Activated CD4-positive, alpha-beta T cell treated with anti-CD3 and anti-CD28 coated beads for 24 hours (primary cell): Measurements from ENCODE around the gene ARHGAP23.

Source experiments
- DNase-seq, 2 donors: peaks; one replicate each; pipeline ENCODE4 v3.0.0-alpha.2; 2020; ENCODE audit warnings: low read depth in 2 of 2

ARHGAP23 gene, protein sequence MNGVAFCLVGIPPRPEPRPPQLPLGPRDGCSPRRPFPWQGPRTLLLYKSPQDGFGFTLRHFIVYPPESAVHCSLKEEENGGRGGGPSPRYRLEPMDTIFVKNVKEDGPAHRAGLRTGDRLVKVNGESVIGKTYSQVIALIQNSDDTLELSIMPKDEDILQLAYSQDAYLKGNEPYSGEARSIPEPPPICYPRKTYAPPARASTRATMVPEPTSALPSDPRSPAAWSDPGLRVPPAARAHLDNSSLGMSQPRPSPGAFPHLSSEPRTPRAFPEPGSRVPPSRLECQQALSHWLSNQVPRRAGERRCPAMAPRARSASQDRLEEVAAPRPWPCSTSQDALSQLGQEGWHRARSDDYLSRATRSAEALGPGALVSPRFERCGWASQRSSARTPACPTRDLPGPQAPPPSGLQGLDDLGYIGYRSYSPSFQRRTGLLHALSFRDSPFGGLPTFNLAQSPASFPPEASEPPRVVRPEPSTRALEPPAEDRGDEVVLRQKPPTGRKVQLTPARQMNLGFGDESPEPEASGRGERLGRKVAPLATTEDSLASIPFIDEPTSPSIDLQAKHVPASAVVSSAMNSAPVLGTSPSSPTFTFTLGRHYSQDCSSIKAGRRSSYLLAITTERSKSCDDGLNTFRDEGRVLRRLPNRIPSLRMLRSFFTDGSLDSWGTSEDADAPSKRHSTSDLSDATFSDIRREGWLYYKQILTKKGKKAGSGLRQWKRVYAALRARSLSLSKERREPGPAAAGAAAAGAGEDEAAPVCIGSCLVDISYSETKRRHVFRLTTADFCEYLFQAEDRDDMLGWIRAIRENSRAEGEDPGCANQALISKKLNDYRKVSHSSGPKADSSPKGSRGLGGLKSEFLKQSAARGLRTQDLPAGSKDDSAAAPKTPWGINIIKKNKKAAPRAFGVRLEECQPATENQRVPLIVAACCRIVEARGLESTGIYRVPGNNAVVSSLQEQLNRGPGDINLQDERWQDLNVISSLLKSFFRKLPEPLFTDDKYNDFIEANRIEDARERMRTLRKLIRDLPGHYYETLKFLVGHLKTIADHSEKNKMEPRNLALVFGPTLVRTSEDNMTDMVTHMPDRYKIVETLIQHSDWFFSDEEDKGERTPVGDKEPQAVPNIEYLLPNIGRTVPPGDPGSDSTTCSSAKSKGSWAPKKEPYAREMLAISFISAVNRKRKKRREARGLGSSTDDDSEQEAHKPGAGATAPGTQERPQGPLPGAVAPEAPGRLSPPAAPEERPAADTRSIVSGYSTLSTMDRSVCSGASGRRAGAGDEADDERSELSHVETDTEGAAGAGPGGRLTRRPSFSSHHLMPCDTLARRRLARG (N-terminal part only)

DNA sequence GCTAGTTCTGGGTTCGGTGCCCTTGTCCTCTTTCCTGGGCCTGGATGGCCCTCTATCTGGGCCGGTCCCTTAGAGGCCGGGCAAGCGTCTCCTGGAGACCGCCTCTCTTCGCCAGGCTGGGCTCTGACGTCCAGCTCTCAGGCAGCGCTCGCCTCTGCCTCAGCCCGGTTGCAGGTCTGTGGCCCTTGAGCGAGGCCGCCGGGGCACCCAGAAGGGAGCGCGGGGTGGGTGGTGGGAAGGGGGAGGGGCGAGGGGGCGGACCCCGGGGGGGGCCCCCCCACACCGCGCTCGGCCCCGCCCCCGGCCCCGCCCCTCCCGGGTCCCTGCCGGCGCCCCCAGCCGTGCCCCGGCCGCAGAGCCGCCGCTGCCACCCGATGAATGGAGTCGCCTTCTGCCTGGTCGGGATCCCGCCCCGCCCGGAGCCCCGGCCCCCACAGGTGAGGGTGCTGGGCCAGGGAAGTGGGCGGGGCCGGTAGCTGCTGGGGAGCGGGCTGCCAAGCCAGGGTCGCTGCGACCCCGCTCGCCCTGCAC, at the start of gene ARHGAP23:
Gene ARHGAP23, plus strand, starts transcription at position 353 of the 531 bp plus-strand sequence. Its CDS starts 22 bp downstream, at position 375.
- peak in 1 of 2 donors; percentile 18 for DNase-seq

DNA sequence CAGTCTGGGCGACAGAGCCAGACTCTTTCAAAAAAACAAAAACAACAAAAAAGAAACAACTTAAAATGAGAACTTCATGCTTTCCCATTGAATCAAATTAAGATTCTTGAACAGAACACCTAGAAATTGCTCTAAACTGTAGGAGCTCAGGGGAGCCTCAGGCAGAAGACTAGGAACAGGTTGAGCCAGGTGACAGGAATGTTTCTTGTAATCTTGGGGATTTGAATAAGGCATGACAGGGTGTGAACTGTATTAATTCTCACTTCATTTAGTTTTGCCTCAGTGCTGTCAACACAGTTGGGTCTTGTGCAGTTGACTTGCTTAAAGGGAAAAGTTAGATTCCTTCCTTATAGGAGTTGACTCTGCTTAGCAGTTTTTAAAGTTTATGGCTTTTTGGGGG, 48.8 kb upstream of the ARHGAP23 start:
- DNase-seq: no peak

DNA sequence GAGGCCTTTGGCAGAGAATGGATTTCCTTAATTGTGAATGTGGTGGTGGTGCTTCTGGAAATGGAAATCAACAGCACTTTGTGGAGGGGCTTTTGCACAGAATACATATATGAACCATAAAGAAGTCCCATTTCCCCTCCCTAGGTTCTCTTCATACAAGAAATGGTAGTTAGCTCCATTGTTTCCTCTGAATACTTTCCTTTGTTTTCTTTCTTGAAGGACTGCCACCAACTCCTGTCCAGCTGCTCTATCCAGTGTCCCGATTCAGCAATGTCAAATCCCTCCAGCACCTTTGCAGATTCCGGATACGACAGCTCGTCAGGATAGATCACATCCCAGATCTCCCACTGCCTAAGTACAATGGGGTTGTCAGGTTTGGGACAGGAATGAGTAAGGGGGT, 33.2 kb upstream of the ARHGAP23 start:
- no peak for DNase-seq

DNA sequence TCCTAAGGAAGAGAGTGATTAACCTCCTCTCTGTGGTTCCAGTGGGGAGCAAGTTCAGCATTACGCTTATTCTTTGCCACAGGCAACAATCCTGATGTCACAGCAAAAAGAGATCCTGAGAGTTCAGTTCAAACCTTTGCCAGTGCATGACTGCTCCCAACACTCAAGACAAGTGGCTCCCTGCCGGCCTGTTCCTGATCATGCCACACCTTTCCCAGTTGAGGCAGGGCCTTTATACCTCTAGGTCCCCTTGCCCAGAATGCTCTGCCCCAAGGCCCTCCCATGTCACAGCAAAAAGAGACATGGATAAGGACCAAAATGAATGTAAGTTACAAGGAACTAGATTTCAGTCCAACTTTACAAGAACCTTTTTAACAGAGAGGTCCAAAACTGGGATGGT, 31.0 kb upstream of the ARHGAP23 start:
- DNase-seq: no peak

DNA sequence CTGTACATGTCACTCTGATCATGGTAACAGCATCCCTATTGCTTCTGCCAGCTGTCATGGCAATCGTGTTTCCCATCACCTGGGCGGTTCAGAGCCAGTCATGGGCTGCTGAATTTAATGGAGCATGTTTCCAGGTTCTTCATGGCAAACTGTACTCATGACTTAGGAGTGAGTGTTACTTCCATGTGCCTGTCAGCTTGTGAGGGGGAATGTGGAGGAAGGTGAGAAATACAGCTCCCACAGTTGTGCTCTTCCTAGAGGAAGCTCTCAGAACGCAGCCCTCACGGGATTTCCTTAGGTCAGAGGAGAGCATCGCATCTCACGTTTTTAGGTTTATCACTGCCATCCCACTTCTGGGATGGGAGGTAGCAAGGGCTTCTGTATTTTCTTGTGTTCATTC, 28.0 kb upstream of the ARHGAP23 start:
- no peak for DNase-seq

DNA sequence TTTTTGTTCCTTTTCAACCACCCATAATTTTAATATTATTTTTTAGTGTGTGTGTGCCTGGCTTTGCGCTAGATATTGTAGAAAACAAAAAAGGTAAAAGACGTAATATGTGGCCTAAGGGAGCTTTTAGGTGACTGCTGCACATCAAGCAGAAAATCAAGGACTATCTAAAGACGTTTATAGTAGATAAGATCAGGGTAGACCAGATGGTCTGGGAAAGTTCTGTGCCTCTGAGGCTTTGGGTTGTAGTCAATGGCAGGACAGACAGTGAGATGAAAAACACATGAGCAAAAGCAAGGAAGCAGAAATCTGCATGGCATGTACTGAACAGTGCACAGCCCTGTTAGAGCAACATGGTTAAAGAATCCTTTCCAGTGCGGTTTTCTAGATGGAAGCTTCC, 26.8 kb upstream of the ARHGAP23 start:
- no peak for DNase-seq

DNA sequence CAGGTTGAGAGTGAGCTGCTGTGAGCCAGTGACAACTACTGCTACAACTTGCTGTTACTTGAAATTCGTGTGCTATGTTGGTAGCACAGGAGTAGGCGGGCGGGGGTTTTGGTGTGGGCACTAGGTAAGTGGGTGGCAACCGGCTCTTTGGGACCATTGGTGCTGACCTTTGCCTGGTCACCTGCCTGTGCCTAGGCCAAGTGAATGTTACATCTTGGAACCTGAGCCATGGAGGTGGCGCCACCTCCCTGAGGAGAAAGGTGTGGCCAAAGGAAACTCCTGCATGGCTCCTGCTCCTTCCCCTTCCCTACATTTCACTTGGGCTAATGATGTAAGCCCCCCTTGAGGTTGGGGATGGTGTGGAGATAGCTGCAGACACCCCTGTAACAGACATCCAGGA, 25.4 kb upstream of the ARHGAP23 start:
- DNase-seq: no peak

DNA sequence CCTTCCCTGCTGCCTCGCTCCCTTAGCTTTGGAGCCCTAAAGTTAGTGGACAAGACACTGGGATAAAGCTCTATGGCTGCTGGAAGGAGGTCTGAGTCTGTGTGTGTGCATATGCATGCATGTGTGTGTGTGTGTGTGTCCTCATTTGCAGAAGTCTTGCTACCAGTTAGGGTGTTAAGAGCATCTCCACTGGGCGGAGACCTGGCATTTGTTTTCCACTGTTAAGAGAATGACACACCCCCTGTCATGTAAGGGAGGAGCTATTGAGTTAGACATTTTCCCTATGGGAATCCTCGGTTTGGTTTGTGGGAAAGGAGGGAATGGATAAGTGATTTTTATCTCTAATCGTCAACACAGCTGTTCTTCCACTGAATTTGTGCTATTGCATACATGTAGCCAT, 24.8 kb upstream of the ARHGAP23 start:
- no peak for DNase-seq

DNA sequence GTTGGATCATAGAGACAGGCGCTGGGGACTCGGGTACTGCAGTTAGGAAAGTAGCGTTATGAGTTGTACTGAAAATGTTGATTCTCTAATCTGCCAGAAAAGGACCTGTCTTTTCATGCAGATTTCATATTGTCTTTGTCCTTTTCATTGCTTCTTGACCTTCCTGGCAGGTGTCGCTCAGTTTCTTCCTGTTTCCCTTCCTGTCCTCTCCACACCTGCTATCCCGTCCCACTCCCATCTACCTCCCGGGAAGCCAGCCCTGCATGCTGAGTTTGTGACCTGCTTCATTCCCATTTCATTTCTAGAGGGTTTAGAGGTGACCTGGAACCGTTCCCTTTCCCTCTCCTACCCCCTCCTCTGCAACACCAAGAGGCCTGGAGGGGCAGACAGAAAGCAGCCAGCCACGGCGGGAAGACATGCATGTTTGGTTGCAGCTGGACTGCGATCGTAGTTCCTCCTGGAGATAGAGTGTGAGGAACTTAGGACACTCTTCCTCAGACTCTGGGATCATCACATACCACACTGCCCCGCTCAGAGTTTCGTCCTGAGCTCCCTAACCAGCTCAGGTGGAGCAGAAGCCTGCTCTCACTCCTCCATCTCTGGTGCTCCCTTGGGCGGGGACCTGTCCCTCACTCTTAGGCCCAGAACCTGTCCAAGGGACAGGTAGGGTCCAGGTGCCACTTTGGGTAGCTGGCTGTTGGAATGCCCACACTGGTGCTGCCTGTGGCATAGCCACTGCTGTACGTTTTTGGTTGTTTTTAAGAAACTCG, 23.9 kb upstream of the ARHGAP23 start:
- no peak for DNase-seq

DNA sequence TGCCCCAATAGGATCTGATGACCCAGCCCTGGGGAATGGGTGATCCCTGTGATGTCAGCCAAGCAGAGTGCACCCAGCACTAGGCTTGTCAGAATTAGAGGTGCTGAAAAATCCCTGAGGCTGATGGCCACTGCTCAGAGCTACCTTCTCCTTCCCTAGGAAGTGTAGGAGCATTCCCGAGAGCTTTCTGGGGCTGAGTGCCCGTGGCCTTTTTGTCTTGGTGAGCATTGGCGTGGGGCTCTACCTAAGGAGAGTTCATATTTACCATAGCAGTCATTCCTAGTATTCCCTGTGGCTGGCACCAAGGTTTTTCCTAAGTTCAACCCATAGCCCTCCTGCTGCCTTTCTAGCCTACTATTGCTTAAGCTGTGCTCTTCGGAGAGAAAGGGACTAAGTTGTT, 22.6 kb upstream of the ARHGAP23 start:
- DNase-seq: no peak

DNA sequence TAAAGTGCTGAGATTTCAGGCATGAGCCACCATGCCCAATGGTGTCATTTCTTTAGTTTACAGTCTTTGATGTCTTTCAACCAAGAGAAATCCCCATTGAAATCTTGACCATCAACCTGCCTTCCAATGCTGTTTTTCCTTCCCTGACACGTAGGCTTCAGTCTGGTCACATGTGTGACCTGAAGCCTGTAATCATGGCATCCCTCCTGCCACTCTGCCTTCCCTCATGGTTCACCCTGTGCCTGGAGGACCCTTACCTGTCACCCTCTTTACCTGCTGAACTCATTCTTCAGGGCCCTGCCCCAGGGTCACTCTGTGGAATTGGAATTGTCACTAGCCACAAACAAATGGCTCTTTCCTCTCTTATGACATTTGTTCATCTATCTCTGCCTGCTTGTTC, 18.1 kb upstream of the ARHGAP23 start:
- DNase-seq: no peak

DNA sequence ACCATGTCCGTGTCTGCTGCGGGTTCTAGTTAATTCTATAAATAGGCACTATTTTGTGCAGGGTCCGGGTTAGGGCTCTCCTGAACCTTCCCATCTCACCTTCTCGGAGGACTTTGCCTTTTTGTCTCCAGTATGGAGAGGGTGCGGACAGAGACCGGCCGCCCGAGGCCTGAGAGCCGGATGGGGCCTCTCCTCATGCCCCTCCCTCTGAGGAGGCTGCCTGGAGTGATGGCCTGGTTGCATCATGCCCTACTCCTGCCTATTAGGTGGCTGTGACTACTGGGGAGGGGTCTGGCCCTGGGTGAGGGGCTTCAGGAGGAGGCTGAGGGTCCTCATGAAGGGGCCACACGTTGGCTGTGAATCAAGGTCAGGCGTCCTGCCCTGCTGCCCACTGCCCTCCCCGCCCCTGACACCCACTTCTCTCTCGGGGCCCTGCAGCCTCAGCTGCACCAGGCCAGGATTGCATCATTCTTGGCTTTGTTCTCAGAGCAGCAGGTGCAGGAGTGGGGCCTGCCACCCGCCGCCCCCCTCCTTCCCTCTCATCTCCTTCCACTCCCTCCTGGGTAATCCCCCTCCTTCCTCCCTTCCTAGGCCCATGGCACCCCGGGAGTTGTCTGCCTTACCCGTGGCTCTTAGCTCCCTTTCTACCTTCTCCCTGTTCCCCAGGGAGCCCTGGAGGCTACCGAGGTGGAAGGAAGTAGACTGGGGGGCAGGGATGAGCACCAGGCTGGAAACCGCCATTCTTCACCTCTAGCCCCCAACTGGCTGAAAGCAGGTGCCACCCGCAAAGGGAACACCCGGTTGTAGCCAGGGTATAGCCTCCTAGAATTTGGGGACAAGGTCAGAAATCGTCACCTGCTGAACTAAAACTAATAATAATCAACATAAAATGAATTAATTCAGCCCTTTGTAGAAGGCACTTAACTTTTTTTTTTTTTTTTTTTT, 12.7 kb upstream of the ARHGAP23 start:
- DNase-seq: no peak

DNA sequence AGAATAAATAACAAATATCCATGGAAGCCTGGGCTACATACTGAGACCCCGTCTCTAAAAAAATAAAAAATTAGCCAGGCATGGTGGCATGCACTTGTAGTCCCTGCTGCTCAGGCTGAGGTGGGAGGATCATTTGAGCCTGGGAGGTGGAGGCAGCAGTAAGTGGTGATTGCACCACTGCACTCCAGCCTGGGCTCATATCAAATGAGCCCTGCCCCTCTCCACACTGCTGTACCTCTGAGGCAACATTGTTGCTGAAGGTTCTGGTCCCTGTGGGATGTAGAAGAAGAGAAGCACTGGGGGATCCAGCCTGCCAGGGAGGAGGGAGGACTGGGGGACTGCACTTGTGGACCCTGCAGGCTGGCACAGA, 11.4 kb upstream of the ARHGAP23 start:
- no peak for DNase-seq

DNA sequence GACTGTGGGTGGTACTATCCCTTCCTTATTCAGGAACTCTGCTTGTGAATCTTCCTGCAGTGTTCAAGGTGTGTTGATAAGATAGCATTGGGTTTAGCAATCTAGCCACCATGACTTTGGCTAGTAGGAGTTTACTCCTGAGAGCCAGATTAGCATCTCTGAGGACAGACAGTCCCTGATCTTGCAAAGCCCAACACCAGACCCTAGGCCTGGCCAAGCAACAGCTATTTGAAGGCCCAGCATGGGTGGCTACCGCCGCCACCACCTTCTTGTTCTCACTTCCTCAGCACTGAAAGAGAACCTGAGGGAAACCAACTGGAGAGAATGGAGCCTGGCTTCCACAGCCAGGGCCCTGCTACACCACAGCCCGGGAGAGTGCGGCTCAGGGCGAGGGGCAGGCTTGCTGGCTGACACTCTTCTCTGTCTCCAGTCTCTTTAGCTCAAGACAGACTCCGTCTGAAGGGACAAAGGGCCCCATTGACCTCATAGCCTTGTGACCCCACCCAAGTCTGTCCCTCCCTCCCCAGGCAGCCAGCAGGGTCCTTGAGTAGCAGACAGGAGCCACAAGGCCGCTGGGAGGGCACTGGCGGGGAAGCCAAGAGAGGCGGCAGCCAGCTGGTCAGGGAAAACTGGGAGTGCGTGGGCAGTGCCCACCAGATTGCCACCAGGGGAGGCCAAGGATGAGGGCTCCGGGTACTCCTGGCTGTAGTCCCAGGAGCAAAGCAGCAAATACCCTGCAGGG, 10.9 kb upstream of the ARHGAP23 start:
- DNase-seq: no peak

DNA sequence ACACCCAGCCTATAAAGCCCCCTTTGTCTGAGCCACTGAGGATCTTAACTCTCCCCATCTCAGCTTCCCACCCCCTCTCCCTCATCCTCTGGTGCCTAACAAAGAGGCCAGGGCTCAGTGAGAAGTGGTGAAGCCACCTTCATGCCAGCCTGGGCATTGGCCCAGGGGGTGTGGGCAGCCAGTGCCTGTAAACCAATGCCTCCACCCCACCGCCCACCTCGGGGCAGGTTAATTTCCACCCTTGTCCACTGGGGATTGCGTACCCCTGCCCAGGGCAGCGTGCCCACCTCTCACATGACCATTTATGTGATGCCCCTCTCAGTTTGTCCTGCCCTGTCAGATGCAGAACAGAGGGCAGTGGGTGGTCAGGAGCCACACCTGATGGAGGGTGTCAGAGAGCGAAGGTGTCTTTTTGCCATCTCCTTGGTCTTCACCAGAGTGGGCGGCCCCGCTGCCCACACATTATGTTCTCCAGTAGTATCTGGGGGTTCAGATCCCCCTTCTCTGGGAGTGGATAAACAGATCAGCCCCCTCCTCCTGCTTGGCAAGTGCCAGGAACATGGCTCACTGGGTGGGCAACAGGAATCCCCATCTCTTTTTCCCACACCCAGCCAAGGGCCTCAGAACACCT, 10.1 kb upstream of the ARHGAP23 start:
- no peak for DNase-seq

DNA sequence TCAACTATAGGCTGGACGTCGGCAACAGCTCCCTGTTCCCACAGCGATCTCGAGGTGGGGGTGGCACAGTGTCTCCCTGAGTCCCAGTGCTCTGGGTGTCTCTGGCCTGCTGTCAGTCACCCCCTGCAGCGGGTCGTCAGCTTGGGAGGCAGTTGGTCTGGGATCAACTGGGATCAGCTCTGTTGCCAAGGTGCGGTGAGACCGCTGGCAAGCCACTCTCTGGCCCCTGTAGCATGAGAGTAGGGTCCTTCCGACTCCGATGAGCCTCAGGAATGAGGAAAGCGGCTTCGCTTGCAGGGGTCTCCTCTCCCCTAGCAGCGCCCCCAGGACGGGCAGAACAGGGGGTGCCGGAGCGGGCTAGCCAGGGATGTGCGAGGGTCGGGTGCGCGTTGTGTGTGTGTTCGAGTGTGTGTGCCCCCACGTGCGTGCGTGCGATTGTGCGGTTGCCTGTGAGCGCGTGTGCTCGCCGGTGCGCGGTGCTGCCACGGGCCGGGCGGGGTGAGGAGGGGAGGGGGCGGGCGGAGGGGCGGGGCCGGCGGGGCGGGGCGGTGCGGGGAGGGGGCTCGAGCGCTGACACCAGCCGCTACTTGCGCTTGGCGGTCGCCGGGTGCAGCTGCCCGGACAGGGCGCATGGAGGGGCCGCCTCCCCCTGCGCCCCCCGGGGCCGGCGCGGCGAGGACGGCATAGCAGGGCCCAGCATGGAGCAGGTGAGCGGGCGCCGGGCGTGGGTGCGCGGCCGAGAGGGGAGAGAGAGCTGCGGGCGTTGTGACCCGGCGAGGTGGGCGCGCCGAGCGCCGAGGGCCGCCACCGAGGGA, 9.4 kb upstream of the ARHGAP23 start:
- no peak for DNase-seq

DNA sequence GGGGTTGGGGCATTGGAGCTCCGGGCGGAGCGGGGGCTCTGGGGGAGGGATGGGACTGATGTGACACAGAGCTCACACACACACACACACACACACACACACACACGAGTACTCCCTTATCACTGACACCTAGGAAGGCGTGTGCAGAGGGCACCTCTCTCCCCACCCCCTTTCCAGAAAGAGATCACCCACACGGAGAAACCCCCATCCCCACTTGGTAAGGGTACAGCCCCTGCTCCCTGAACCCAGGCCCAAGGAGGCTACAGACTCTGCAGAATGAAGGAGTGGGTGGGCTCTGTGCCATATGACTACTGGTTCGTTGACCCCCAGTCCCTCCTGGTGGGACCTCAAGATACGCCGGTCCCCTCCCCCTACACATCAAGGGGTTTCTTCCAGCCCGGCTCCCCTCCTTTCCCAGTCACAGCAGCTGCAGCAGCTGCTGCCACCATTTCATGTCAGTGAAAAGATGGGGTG, 8.7 kb upstream of the ARHGAP23 start:
- DNase-seq: no peak

DNA sequence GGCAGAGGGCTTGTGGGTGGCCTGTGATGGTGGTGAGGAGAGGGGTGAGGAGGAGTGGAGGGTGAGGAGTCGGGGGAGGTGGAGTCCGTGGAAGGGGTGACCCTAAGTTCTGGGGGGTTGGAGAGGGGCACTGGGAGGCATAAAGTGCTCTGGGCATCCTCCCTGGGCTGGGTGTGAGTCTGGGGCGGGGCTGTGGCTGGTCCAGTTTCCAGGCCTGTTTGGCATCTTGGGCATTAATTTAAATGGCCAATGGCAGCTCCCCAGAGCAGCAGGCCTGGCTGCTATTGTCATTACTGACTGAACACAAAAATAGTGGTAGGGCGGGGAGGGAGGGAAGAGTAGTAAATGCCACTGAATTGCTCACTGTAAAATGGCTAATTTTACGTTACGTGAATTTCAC, 7.7 kb upstream of the ARHGAP23 start:
- DNase-seq: no peak
